ENCODE measurements around the gene ANTXR1. TPM values are rescaled to one million over a fixed set of nuclear protein-coding genes. Genes with fewer than 3 reads are reported as not detected.

The ANTXR1 gene
- total and polyA plus RNA-seq, 9 of the 15 experiments (the other 6 are each of a cell fraction or from before 2014, with no cell fraction given): 0.07 to 1.00 (median 0.54) TPM

GRCh38 chr2:69059731-69060290 is 46.8 kb downstream of the ANTXR1 start:
- Histone ChIP-seq H3K4me3 (no peak overlapping the region), H3K4me1 (replicated peaks in 1 of 2; ENCODE audit: control insufficient read depth in 2 of 2, insufficient read depth in 2 of 2, low read length in 2 of 2) (no peaks in the 10 kb centered on the region), H3K9me3 (replicated peaks; ENCODE audit: control insufficient read depth, insufficient read depth, low read depth, low read length) (no peaks in the 10 kb centered on the region), H3K36me3 (ENCODE audit: control insufficient read depth, insufficient read depth, low read length) (no peaks in the 10 kb centered on the region), H3K27ac (ENCODE audit: extremely low read depth, low read depth, low read length) (no peak overlapping the region), H3K9ac (ENCODE audit: insufficient read depth in 1 of 2, low read depth in 2 of 2, low read length in 2 of 2) (no peak overlapping the region), H3K27me3 (ENCODE audit: control insufficient read depth in 2 of 2, insufficient read depth in 2 of 2, low read length in 2 of 2) (no peaks in the 10 kb centered on the region), H3K4me2 (ENCODE audit: insufficient read depth, low read length) (no peak overlapping the region), H2AFZ (ENCODE audit: low read depth, low read length) (no peak overlapping the region), H3K79me2 (ENCODE audit: control insufficient read depth, insufficient read depth, low read length) (no peaks in the 10 kb centered on the region), H3K9me1 (ENCODE audit: control insufficient read depth, insufficient read depth, low read length) (no peaks in the 10 kb centered on the region), H4K20me1 (replicated peaks; ENCODE audit: control insufficient read depth, insufficient read depth, low read length) (no peaks in the 10 kb centered on the region)
- POLR2A ChIA-PET: no interaction called here
- no peak for TF ChIP-seq NONO (IDR thresholded peaks at IDR 0.05; ENCODE audit: low read depth in 2 of 2, low read length in 1 of 2)
- TF ChIP-seq ZNF354B (CRISPR knock-in tag; IDR thresholded peaks at IDR 0.05): no peak
- TF ChIP-seq, protein P1, sequence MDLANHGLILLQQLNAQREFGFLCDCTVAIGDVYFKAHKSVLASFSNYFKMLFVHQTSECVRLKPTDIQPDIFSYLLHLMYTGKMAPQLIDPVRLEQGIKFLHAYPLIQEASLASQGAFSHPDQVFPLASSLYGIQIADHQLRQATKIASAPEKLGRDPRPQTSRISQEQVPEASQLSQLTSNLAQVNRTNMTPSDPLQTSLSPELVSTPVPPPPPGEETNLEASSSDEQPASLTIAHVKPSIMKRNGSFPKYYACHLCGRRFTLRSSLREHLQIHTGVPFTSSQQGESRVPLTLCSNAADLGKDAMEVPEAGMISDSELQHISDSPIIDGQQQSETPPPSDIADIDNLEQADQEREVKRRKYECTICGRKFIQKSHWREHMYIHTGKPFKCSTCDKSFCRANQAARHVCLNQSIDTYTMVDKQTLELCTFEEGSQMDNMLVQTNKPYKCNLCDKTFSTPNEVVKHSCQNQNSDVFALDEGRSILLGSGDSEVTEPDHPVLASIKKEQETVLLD (IDR thresholded peaks at IDR 0.05): no peak
- no peak for TF ChIP-seq BCLAF1 (IDR thresholded peaks at IDR 0.05; ENCODE audit: borderline replicate concordance in 1 of 2, control insufficient read depth in 1 of 2, low read depth in 2 of 2, low read length in 1 of 2)
- TF ChIP-seq IRF9 (tag; IDR thresholded peaks at IDR 0.05): no peak
- TF ChIP-seq U2AF1 (optimal IDR thresholded peaks at IDR 0.05; ENCODE audit: low read depth, low read length): no peak
- TF ChIP-seq TRIM25 (IDR thresholded peaks at IDR 0.05; ENCODE audit: borderline replicate concordance): no peak
- FAIRE-seq: no peak
- in situ Hi-C loops (cut with MboI) (no loop called here), intact Hi-C loops (cut with micrococcal nuclease) (no loop called here)
- DNase-seq (ENCODE audit: extremely low read depth in 1 of 4, low spot score in 3 of 4): no peak
- CTCF ChIA-PET (ENCODE audit: low intra/inter-chr PET ratio): no interaction called here
- no TSS peak for BruUV-seq (replicated peaks)
- no peak for ATAC-seq
